ENCODE measurements around the gene PDIA6.

Gene PDIA6

GRCh38 chr2:10753876-10754275 lies 58.7 kb downstream of the PDIA6 start:
- 92 to 94% methylated on average over 8 of the region's 8 CpGs for WGBS, 2 experiments
- no peaks in the 10 kb centered on the region for H3K36me3 ChIP-seq (ENCODE audit: control insufficient read depth, insufficient read depth, low read length)

GRCh38 chr2:10753156-10753555 lies 59.4 kb downstream of the PDIA6 start:
- Histone ChIP-seq H3K4me1 (ENCODE audit: control insufficient read depth, insufficient read depth, low read length) (no peaks in the 10 kb centered on the region), H3K36me3 (ENCODE audit: control insufficient read depth, insufficient read depth, low read length) (no peaks in the 10 kb centered on the region), H3K27ac (ENCODE audit: insufficient read depth, low read depth, low read length, poor library complexity, severe bottlenecking) (no peak overlapping the region), H3K27me3 (ENCODE audit: control insufficient read depth, insufficient read depth, low read length, poor library complexity, severe bottlenecking) (no peaks in the 10 kb centered on the region), H3K4me3 (ENCODE audit: insufficient read depth, low read depth, low read length) (no peak overlapping the region), H3K9me3 (ENCODE audit: control insufficient read depth, low read length) (no peaks in the 10 kb centered on the region)
- 91 to 94% methylated on average over 7 of the region's 7 CpGs for WGBS, 2 experiments

More at GRCh38 chr2:10753876-10754275, 58.7 kb downstream of the PDIA6 start:
- Histone ChIP-seq H3K4me1 (ENCODE audit: control insufficient read depth, insufficient read depth, low read length) (no peaks in the 10 kb centered on the region), H3K9me3 (ENCODE audit: control insufficient read depth, low read length) (no peaks in the 10 kb centered on the region), H3K27me3 (ENCODE audit: control insufficient read depth, insufficient read depth, low read length, poor library complexity, severe bottlenecking) (no peaks in the 10 kb centered on the region), H3K27ac (ENCODE audit: insufficient read depth, low read depth, low read length, poor library complexity, severe bottlenecking) (no peak overlapping the region), H3K4me3 (ENCODE audit: insufficient read depth, low read depth, low read length) (no peak overlapping the region)

GRCh38 chr2:10752236-10752635 lies 60.3 kb downstream of the PDIA6 start:
- 84 to 85% methylated on average over 5 of the region's 5 CpGs for WGBS, 2 experiments
- no peaks in the 10 kb centered on the region for H3K27me3 ChIP-seq (ENCODE audit: control insufficient read depth, insufficient read depth, low read length, poor library complexity, severe bottlenecking)
- no peaks in the 10 kb centered on the region for H3K9me3 ChIP-seq (ENCODE audit: control insufficient read depth, low read length)
- no peaks in the 10 kb centered on the region for H3K4me1 ChIP-seq (ENCODE audit: control insufficient read depth, insufficient read depth, low read length)
- no peaks in the 10 kb centered on the region for H3K36me3 ChIP-seq (ENCODE audit: control insufficient read depth, insufficient read depth, low read length)
- no peak overlapping the region for H3K4me3 ChIP-seq (ENCODE audit: insufficient read depth, low read depth, low read length)
- H3K27ac ChIP-seq (ENCODE audit: insufficient read depth, low read depth, low read length, poor library complexity, severe bottlenecking): no peak overlapping the region

GRCh38 chr2:10750610-10751009 lies 62.0 kb downstream of the PDIA6 start:
- no peaks in the 10 kb centered on the region for H3K9me3 ChIP-seq (ENCODE audit: control insufficient read depth, low read length)
- H3K27ac ChIP-seq (ENCODE audit: insufficient read depth, low read depth, low read length, poor library complexity, severe bottlenecking): no peak overlapping the region
- no peak overlapping the region for H3K4me3 ChIP-seq (ENCODE audit: insufficient read depth, low read depth, low read length)
- H3K4me1 ChIP-seq (ENCODE audit: control insufficient read depth, insufficient read depth, low read length): no peaks in the 10 kb centered on the region
- WGBS, 2 experiments: 93 to 94% methylated on average over 6 of the region's 6 CpGs
- H3K36me3 ChIP-seq (ENCODE audit: control insufficient read depth, insufficient read depth, low read length): no peaks in the 10 kb centered on the region
- H3K27me3 ChIP-seq (ENCODE audit: control insufficient read depth, insufficient read depth, low read length, poor library complexity, severe bottlenecking): no peaks in the 10 kb centered on the region

- no peaks in the 10 kb centered on the region for H3K9me3 ChIP-seq (ENCODE audit: control insufficient read depth, low read length)
- H3K4me3 ChIP-seq (ENCODE audit: insufficient read depth, low read depth, low read length): no peak overlapping the region
- no peak overlapping the region for H3K27ac ChIP-seq (ENCODE audit: insufficient read depth, low read depth, low read length, poor library complexity, severe bottlenecking)
- no peaks in the 10 kb centered on the region for H3K36me3 ChIP-seq (ENCODE audit: control insufficient read depth, insufficient read depth, low read length)
- no peaks in the 10 kb centered on the region for H3K4me1 ChIP-seq (ENCODE audit: control insufficient read depth, insufficient read depth, low read length)
- no peaks in the 10 kb centered on the region for H3K27me3 ChIP-seq (ENCODE audit: control insufficient read depth, insufficient read depth, low read length, poor library complexity, severe bottlenecking)
- 92 to 93% methylated on average over 11 of the region's 11 CpGs for WGBS, 2 experiments
Observed at GRCh38 chr2:10742666-10743065, 69.9 kb downstream of the PDIA6 start.

GRCh38 chr2:10741139-10741538 lies 71.4 kb downstream of the PDIA6 start:
- H3K36me3 ChIP-seq (ENCODE audit: control insufficient read depth, insufficient read depth, low read length): no peaks in the 10 kb centered on the region
- H3K9me3 ChIP-seq (ENCODE audit: control insufficient read depth, low read length): no peaks in the 10 kb centered on the region
- 53 to 68% methylated on average over 2 of the region's 2 CpGs for WGBS, 2 experiments
- no peaks in the 10 kb centered on the region for H3K27me3 ChIP-seq (ENCODE audit: control insufficient read depth, insufficient read depth, low read length, poor library complexity, severe bottlenecking)
- H3K4me1 ChIP-seq (ENCODE audit: control insufficient read depth, insufficient read depth, low read length): no peaks in the 10 kb centered on the region
- H3K27ac ChIP-seq (ENCODE audit: insufficient read depth, low read depth, low read length, poor library complexity, severe bottlenecking): no peak overlapping the region
- H3K4me3 ChIP-seq (ENCODE audit: insufficient read depth, low read depth, low read length): no peak overlapping the region

GRCh38 chr2:10740226-10740625 lies 72.4 kb downstream of the PDIA6 start:
- Histone ChIP-seq H3K9me3 (ENCODE audit: control insufficient read depth, low read length) (no peaks in the 10 kb centered on the region), H3K4me1 (ENCODE audit: control insufficient read depth, insufficient read depth, low read length) (no peaks in the 10 kb centered on the region), H3K36me3 (ENCODE audit: control insufficient read depth, insufficient read depth, low read length) (no peaks in the 10 kb centered on the region), H3K4me3 (ENCODE audit: insufficient read depth, low read depth, low read length) (no peak overlapping the region), H3K27me3 (ENCODE audit: control insufficient read depth, insufficient read depth, low read length, poor library complexity, severe bottlenecking) (no peaks in the 10 kb centered on the region), H3K27ac (ENCODE audit: insufficient read depth, low read depth, low read length, poor library complexity, severe bottlenecking) (no peak overlapping the region)
- 92% methylated on average over 3 of the region's 3 CpGs for WGBS, 2 experiments

- Histone ChIP-seq H3K4me3 (ENCODE audit: insufficient read depth, low read depth, low read length) (no peak overlapping the region), H3K27ac (ENCODE audit: insufficient read depth, low read depth, low read length, poor library complexity, severe bottlenecking) (no peak overlapping the region), H3K9me3 (ENCODE audit: control insufficient read depth, low read length) (no peaks in the 10 kb centered on the region), H3K36me3 (ENCODE audit: control insufficient read depth, insufficient read depth, low read length) (no peaks in the 10 kb centered on the region), H3K27me3 (ENCODE audit: control insufficient read depth, insufficient read depth, low read length, poor library complexity, severe bottlenecking) (no peaks in the 10 kb centered on the region), H3K4me1 (ENCODE audit: control insufficient read depth, insufficient read depth, low read length) (no peaks in the 10 kb centered on the region)
- 93 to 95% methylated on average over 6 of the region's 6 CpGs for WGBS, 2 experiments
Observed at GRCh38 chr2:10738192-10738591, 74.4 kb downstream of the PDIA6 start.

GRCh38 chr2:10733980-10734379 lies 78.6 kb downstream of the PDIA6 start:
- Histone ChIP-seq H3K4me3 (ENCODE audit: insufficient read depth, low read depth, low read length) (no peak overlapping the region), H3K27ac (ENCODE audit: insufficient read depth, low read depth, low read length, poor library complexity, severe bottlenecking) (no peak overlapping the region), H3K27me3 (ENCODE audit: control insufficient read depth, insufficient read depth, low read length, poor library complexity, severe bottlenecking) (no peaks in the 10 kb centered on the region), H3K36me3 (ENCODE audit: control insufficient read depth, insufficient read depth, low read length) (no peaks in the 10 kb centered on the region), H3K9me3 (ENCODE audit: control insufficient read depth, low read length) (no peaks in the 10 kb centered on the region), H3K4me1 (ENCODE audit: control insufficient read depth, insufficient read depth, low read length) (no peaks in the 10 kb centered on the region)
- 85 to 90% methylated on average over 5 of the region's 5 CpGs for WGBS, 2 experiments

GRCh38 chr2:10733566-10733925 lies 79.0 kb downstream of the PDIA6 start:
- WGBS, 2 experiments: 84 to 88% methylated on average over 6 of the region's 6 CpGs
- Histone ChIP-seq H3K4me3 (ENCODE audit: insufficient read depth, low read depth, low read length) (no peak overlapping the region), H3K36me3 (ENCODE audit: control insufficient read depth, insufficient read depth, low read length) (no peaks in the 10 kb centered on the region), H3K27ac (ENCODE audit: insufficient read depth, low read depth, low read length, poor library complexity, severe bottlenecking) (no peak overlapping the region), H3K4me1 (ENCODE audit: control insufficient read depth, insufficient read depth, low read length) (no peaks in the 10 kb centered on the region), H3K27me3 (ENCODE audit: control insufficient read depth, insufficient read depth, low read length, poor library complexity, severe bottlenecking) (no peaks in the 10 kb centered on the region), H3K9me3 (ENCODE audit: control insufficient read depth, low read length) (no peaks in the 10 kb centered on the region)

Measured in ectodermal cell (in vitro differentiated cells).